Endothelial cell of hepatic sinusoid (primary cell): Measurements from ENCODE around the gene YIPF5.

Source experiments
- in situ Hi-C: cut with HindIII; loops from 2 replicates; pipeline ENCODE4 v1.10.0; 2017; ENCODE audit warnings: low sequenced_read_pairs

YIPF5 gene

GRCh38 chr5:144170276-144171024 lies at the start of gene YIPF5, which contains the start of gene KCTD16:
Gene YIPF5, minus strand, starts transcription at chr5:144170659. Its CDS starts 704 bp downstream, at chr5:144169955.
Gene KCTD16, plus strand, starts transcription at chr5:144170873.
- in situ Hi-C loops: no loop called here

GRCh38 chr5:144219869-144220268 lies 49.4 kb upstream of the YIPF5 start:
- in situ Hi-C loops: no loop called here

- in situ Hi-C loops: no loop called here
These were observed 40.2 kb upstream of the YIPF5 start for GRCh38 chr5:144210655-144211054.

GRCh38 chr5:144209361-144209760 lies 38.9 kb upstream of the YIPF5 start:
- in situ Hi-C loops: no loop called here

GRCh38 chr5:144207875-144208444 lies 37.5 kb upstream of the YIPF5 start:
- in situ Hi-C loops: no loop called here

GRCh38 chr5:144206141-144206540 lies 35.7 kb upstream of the YIPF5 start:
- in situ Hi-C loops: no loop called here

- in situ Hi-C loops: no loop called here
These were observed 34.7 kb upstream of the YIPF5 start for GRCh38 chr5:144205141-144205551.

GRCh38 chr5:144203750-144204596 lies 33.5 kb upstream of the YIPF5 start:
- in situ Hi-C loops: no loop called here

GRCh38 chr5:144202726-144203125 lies 32.3 kb upstream of the YIPF5 start:
- in situ Hi-C loops: no loop called here

- in situ Hi-C loops: no loop called here
These were observed 31.6 kb upstream of the YIPF5 start for GRCh38 chr5:144202072-144202471.

- in situ Hi-C loops: no loop called here
These were observed 31.1 kb upstream of the YIPF5 start for GRCh38 chr5:144201588-144201987.

- in situ Hi-C loops: no loop called here
These were observed 27.9 kb upstream of the YIPF5 start for GRCh38 chr5:144198386-144198785.

- in situ Hi-C loops: no loop called here
These were observed 26.2 kb upstream of the YIPF5 start for GRCh38 chr5:144196612-144197011.

GRCh38 chr5:144195448-144195847 lies 25.0 kb upstream of the YIPF5 start:
- in situ Hi-C loops: no loop called here

GRCh38 chr5:144194144-144194543 lies 23.7 kb upstream of the YIPF5 start:
- in situ Hi-C loops: no loop called here

GRCh38 chr5:144192661-144193060 lies 22.2 kb upstream of the YIPF5 start:
- in situ Hi-C loops: no loop called here

- in situ Hi-C loops: no loop called here
These were observed 21.5 kb upstream of the YIPF5 start for GRCh38 chr5:144191998-144192397.

GRCh38 chr5:144191531-144191930 lies 21.1 kb upstream of the YIPF5 start:
- in situ Hi-C loops: no loop called here

- in situ Hi-C loops: no loop called here
These were observed 19.5 kb upstream of the YIPF5 start for GRCh38 chr5:144189800-144190429.

GRCh38 chr5:144187699-144188294 lies 17.3 kb upstream of the YIPF5 start:
- in situ Hi-C loops: no loop called here
